CD4-positive, alpha-beta T cell treated with Interleukin-15 for 4 hours (primary cell): Measurements from ENCODE around the gene LPP.
A peak's percentile ranks its signal among the peaks of the same experiment; 100 is the strongest.

ENCODE experiments used
- DNase-seq: peaks from one replicate; pipeline ENCODE4 v3.0.0-alpha.2; 2020; ENCODE audit warnings: low spot score

The LPP gene

GRCh38 chr3:188518416-188518815 lies 364.5 kb downstream of the LPP start:
- DNase-seq: no peak

GRCh38 chr3:188518835-188519452 lies 365.0 kb downstream of the LPP start:
- no peak for DNase-seq

- no peak for DNase-seq
Measured at GRCh38 chr3:188520466-188520865, 366.5 kb downstream of the LPP start.

GRCh38 chr3:188522115-188522514 lies 368.2 kb downstream of the LPP start:
- DNase-seq: no peak

GRCh38 chr3:188523291-188523690 lies 369.3 kb downstream of the LPP start:
- no peak for DNase-seq

GRCh38 chr3:188524052-188524451 lies 370.1 kb downstream of the LPP start:
- DNase-seq: no peak

- no peak for DNase-seq
Measured at GRCh38 chr3:188526057-188526456, 372.1 kb downstream of the LPP start.

GRCh38 chr3:188527389-188527788 lies 373.4 kb downstream of the LPP start:
- DNase-seq: no peak

- no peak for DNase-seq
Measured at GRCh38 chr3:188528396-188528795, 374.4 kb downstream of the LPP start.

- no peak for DNase-seq
Measured at GRCh38 chr3:188529228-188529627, 375.3 kb downstream of the LPP start.

- no peak for DNase-seq
Measured at GRCh38 chr3:188530226-188530625, 376.3 kb downstream of the LPP start.

GRCh38 chr3:188531210-188531609 lies 377.3 kb downstream of the LPP start:
- no peak for DNase-seq

GRCh38 chr3:188533172-188533571 lies 379.2 kb downstream of the LPP start:
- DNase-seq: no peak

GRCh38 chr3:188533612-188534357 lies 379.8 kb downstream of the LPP start:
- DNase-seq: no peak

GRCh38 chr3:188534633-188535032 lies 380.7 kb downstream of the LPP start:
- no peak for DNase-seq

GRCh38 chr3:188537606-188538005 lies 383.6 kb downstream of the LPP start:
- DNase-seq: no peak

- DNase-seq: no peak
Measured at GRCh38 chr3:188539037-188539436, 385.1 kb downstream of the LPP start.

- DNase-seq: no peak
Measured at GRCh38 chr3:188539631-188540194, 385.8 kb downstream of the LPP start.

- DNase-seq: no peak
Measured at GRCh38 chr3:188542196-188542595, 388.2 kb downstream of the LPP start.

- DNase-seq: no peak
Measured at GRCh38 chr3:188544012-188544411, 390.1 kb downstream of the LPP start.

GRCh38 chr3:188546835-188547670 lies 393.1 kb downstream of the LPP start:
- DNase-seq: no peak

- DNase-seq: peak; percentile 62
Measured at GRCh38 chr3:188553569-188553968, 399.6 kb downstream of the LPP start.

GRCh38 chr3:188554404-188554803 lies 400.4 kb downstream of the LPP start:
- no peak for DNase-seq
